Endothelial cell (in vitro differentiated cells): ENCODE results near the gene DIO3. TPM values are rescaled to one million over a fixed set of nuclear protein-coding genes. Genes with fewer than 3 reads are reported as not detected.

Source experiments
- DNase-seq: peaks from one replicate; pipeline ENCODE4 v3.0.0; 2021; ENCODE audit warnings: low spot score
- H3K27ac Mint-ChIP-seq: one replicate; pipeline ENCODE4 v1.8.0; 2021; ENCODE audit warnings: mixed read lengths, inconsistent platforms; ENCODE audit not compliant: unreplicated experiment
- H3K27me3 Mint-ChIP-seq: one replicate; pipeline ENCODE4 v1.8.0; 2021; ENCODE audit warnings: mild to moderate bottlenecking, moderate library complexity, mixed read lengths, inconsistent platforms; ENCODE audit not compliant: unreplicated experiment
- H3K36me3 Mint-ChIP-seq: one replicate; pipeline ENCODE4 v1.8.0; 2021; ENCODE audit warnings: mild to moderate bottlenecking, low read depth, mixed read lengths, inconsistent platforms; ENCODE audit not compliant: unreplicated experiment
- H3K4me1 Mint-ChIP-seq: one replicate; pipeline ENCODE4 v1.8.0; 2021; ENCODE audit warnings: mild to moderate bottlenecking, mixed read lengths, inconsistent platforms; ENCODE audit not compliant: unreplicated experiment
- H3K4me3 Mint-ChIP-seq: one replicate; pipeline ENCODE4 v1.8.0; 2021; ENCODE audit warnings: mild to moderate bottlenecking, mixed read lengths, inconsistent platforms; ENCODE audit not compliant: unreplicated experiment
- H3K9me3 Mint-ChIP-seq: one replicate; pipeline ENCODE4 v1.8.0; 2021; ENCODE audit warnings: mixed read lengths, inconsistent platforms; ENCODE audit not compliant: unreplicated experiment
- CTCF ChIP-seq: fragments of 200-600 bp; sonication (generic); IDR thresholded peaks from one replicate; pipeline ENCODE4 v1.5.0; 2021; ENCODE audit warnings: antibody characterized with exemption; ENCODE audit not compliant: unreplicated experiment
- total RNA-seq: library from RNA; stranded (reverse); fragmentation: NEBNext Ultra II Directional; extraction: Animal tissue kit (Norgen Biotek cat#: 25700); gene quantifications from one replicate; pipeline ENCODE4 v1.2.1, GENCODE V29; 2021; ENCODE audit not compliant: unreplicated experiment

The DIO3 gene
- total RNA-seq, 1 donor from 2014 or later, result 6.1 TPM

GRCh38 chr14:101535701-101536207, 25.5 kb upstream of the DIO3 start:
- DNase-seq, result no peak
- no peaks in the 10 kb centered on the region for H3K36me3 Mint-ChIP-seq
- H3K27ac Mint-ChIP-seq, result no peak overlapping the region

DNA sequence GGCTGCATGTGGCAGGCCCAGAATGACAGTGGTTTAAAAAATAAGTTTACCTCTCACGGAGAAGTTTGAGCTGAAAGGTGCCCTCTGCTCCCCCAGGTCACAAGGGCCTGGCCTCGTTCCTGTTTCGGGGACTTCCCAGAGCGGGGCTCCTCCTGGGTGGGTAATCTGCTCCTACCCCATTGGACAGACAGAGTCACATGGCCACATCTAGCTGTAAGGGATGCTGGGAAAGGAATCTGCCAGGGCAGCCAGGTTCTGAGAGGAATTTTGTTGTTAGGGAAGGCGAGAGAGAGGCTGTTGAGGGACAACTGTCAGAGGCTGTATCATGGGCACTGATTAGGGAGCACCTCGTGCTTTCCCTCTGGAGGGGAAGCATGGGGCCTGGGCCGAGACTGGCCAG, 24.0 kb upstream of the DIO3 start:
- Mint-ChIP-seq H3K27me3 (peaks cover 18% of the 10 kb centered on the region), H3K9me3 (no peaks in the 10 kb centered on the region), H3K27ac (peak overlapping the region; percentile 57), H3K4me3 (no peak overlapping the region), H3K4me1 (peaks cover 10% of the 10 kb centered on the region), H3K36me3 (no peaks in the 10 kb centered on the region)
- no peak for TF ChIP-seq CTCF
- no peak for DNase-seq

More at GRCh38 chr14:101535701-101536207, 25.5 kb upstream of the DIO3 start:
- no peak for TF ChIP-seq CTCF
- Mint-ChIP-seq H3K27me3 (peaks cover 20% of the 10 kb centered on the region), H3K9me3 (no peaks in the 10 kb centered on the region), H3K4me1 (peaks cover 14% of the 10 kb centered on the region), H3K4me3 (no peak overlapping the region)

DNA sequence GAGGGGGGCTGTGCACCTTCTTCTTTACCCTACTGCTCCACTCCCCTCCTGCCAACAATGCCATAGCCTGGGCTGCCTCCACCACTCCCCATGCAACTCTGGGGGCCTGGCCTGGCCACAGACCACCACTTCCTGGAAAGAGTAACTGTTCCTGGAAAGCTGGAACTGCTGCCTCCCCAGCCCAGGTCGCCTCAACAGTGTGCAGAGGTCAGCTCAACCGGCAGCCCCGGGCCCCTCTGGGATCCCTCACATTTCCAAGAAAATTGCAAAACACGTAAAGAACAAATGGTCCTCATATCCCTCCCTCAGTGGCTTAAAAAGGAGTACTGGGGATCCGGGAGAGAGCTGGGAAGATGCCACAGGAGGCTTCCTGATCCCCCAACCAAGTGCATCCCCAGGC, 22.4 kb upstream of the DIO3 start:
- Mint-ChIP-seq H3K4me3 (no peak overlapping the region), H3K9me3 (no peaks in the 10 kb centered on the region), H3K36me3 (no peaks in the 10 kb centered on the region), H3K27me3 (peaks cover 14% of the 10 kb centered on the region), H3K4me1 (peaks cover 4% of the 10 kb centered on the region), H3K27ac (no peak overlapping the region)
- no peak for DNase-seq
- TF ChIP-seq CTCF, result no peak

DNA sequence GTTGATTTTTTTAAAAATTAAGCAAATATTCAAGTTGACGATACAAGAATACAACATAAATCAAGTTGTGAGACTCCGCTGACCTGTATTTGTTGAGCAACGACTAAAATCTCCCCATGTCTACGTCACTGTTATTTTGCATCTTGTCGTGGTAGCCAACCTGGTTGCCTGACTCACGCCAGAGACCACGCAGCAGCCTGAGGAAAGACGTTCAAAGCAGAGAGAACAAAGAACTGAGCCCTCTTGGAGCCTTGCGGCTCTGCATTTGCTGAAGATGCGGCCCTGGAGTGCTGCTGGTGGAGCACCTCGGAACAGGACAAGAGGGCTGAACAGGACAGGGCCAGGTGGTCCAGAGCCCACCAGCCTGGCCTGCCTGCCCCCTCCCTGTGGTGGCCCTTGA, 21.4 kb upstream of the DIO3 start:
- Mint-ChIP-seq H3K27ac (peak overlapping the region; percentile 28), H3K36me3 (no peaks in the 10 kb centered on the region), H3K4me1 (peaks cover 4% of the 10 kb centered on the region), H3K4me3 (no peak overlapping the region), H3K27me3 (peaks cover 17% of the 10 kb centered on the region), H3K9me3 (no peaks in the 10 kb centered on the region)
- no peak for TF ChIP-seq CTCF
- no peak for DNase-seq

DNA sequence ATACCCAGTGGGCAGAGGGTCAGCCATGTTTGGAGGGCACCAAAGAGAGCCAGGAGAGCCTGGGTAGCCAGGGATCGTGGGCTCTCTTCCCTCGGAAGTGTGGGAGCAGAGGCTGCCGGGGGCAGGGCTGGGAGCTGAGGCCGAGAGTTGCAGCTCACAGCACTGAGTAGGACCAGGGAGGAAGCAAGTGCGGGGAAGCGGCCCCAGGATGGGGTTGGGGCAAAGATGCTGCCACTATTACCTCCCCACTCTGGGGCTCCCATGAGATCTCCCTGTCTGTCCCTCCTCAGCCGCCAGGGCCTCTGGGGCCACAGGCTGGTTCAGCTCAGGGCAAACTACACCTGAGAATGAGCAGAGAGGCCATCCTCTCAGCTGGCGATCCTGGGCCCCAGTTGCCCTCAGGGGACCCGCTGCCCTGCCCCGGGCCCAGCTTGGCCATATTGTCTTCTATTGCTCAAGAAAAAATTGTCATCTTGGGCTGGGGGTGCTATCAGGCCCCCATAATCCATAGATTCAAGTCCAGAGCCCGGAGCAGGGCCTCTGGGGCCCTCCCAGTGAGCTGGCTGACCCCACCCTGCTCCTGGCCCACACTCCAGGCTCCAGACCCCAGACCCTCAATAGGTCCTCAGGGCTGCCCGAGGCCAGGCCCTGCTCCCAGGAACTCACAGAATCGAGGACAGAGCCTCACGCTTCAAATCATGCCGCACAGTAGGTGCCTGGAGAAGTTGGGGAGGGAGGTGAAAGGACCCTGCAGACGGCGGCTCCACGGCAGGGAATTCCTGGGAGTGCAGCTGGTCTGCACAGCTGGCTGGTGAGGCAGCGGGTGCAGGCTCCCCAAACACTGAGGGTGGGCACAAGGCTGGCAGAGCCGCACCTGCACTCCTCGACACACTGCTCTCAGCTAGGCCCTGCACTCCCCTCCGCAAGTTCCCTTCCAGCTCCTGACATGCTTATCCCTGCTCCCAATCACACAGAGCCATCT, 20.5 kb upstream of the DIO3 start:
- peaks cover 17% of the 10 kb centered on the region for H3K27me3 Mint-ChIP-seq
- TF ChIP-seq CTCF, result no peak
- no peaks in the 10 kb centered on the region for H3K9me3 Mint-ChIP-seq
- H3K4me3 Mint-ChIP-seq, result no peak overlapping the region
- no peaks in the 10 kb centered on the region for H3K36me3 Mint-ChIP-seq
- H3K27ac Mint-ChIP-seq, result no peak overlapping the region
- peaks cover 2% of the 10 kb centered on the region for H3K4me1 Mint-ChIP-seq
- DNase-seq, result no peak
